HEK293 (cell line): ENCODE results near the gene MRTFB.

Experiments used
- CTCF ChIA-PET: fragments of 350-600 bp; formaldehyde crosslinking; extraction: SDS; loops from one replicate; lab custom pipeline; 2021; ENCODE audit warnings: antibody characterized with exemption; lab: Yijun Ruan, JAX
- POLR2A ChIA-PET: fragments of 300-600 bp; formaldehyde crosslinking; extraction: SDS; loops from one replicate; lab custom pipeline; 2020; ENCODE audit warnings: antibody characterized with exemption, inconsistent platforms; lab: Yijun Ruan, JAX
- H3K27ac ChIP-seq: fragments of 200-500 bp; sonication (Bioruptor generic); 2 replicates; pipeline ENCODE4 v1.5.1; 2014; ENCODE audit warnings: low read depth, low read length, control low read depth, inconsistent platforms; ENCODE audit errors: extremely low read depth
- H3K36me3 ChIP-seq, 2 experiments: fragments of 200-500 bp in 1 of 2; sonication (Bioruptor generic) in 1 of 2; 1 replicate in 1 of 2; 2 replicates in 1 of 2; pipeline ENCODE4 v1.5.1; 2014 to 2017; ENCODE audit warnings: inconsistent platforms in 2 of 2, low read length in 2 of 2; ENCODE audit not compliant: control insufficient read depth in 2 of 2, insufficient read depth in 1 of 2
- H3K4me1 ChIP-seq: fragments of 200-500 bp; sonication (Bioruptor generic); 2 replicates; pipeline ENCODE4 v1.5.1; 2014; ENCODE audit warnings: mild to moderate bottlenecking, low read length, inconsistent platforms; ENCODE audit not compliant: control insufficient read depth, insufficient read depth
- H3K4me3 ChIP-seq: 2 replicates; pipeline ENCODE4 v1.5.1; 2011; ENCODE audit warnings: low read depth, mild to moderate bottlenecking, control low read depth, low read length, moderate library complexity
- H3K9me3 ChIP-seq: fragments of 200-500 bp; sonication (Bioruptor generic); 2 replicates; pipeline ENCODE4 v1.5.1; 2014; ENCODE audit warnings: low read depth, low read length, inconsistent platforms; ENCODE audit not compliant: control insufficient read depth, insufficient read depth
- HIC1 ChIP-seq: fragments of 450-650 bp; formaldehyde crosslinking; IDR thresholded peaks from 2 replicates; pipeline ENCODE4 v1.5.1; 2016; ENCODE audit warnings: missing biosample characterization, missing genetic modification characterization
- HOXA7 ChIP-seq: sonication (generic); formaldehyde crosslinking; IDR thresholded peaks from 2 replicates; pipeline ENCODE4 v1.8.1; 2022; ENCODE audit warnings: missing genetic modification reagents, borderline replicate concordance
- IKZF3 ChIP-seq: fragments of 450-650 bp; IDR thresholded peaks from 2 replicates; pipeline ENCODE4 v1.5.0; 2018; ENCODE audit warnings: missing biosample characterization, mild to moderate bottlenecking, missing genetic modification characterization, moderate library complexity
- MZF1 ChIP-seq: fragments of 450-650 bp; formaldehyde crosslinking; IDR thresholded peaks from 2 replicates; pipeline ENCODE4 v1.5.1; 2017; ENCODE audit warnings: missing biosample characterization, missing genetic modification characterization, borderline replicate concordance
- PBX3 ChIP-seq: sonication (generic); formaldehyde crosslinking; IDR thresholded peaks from 2 replicates; pipeline ENCODE4 v1.8.1; 2022; ENCODE audit warnings: mild to moderate bottlenecking, moderate library complexity, missing genetic modification reagents
- SP7 ChIP-seq: fragments of 450-650 bp; formaldehyde crosslinking; IDR thresholded peaks from 2 replicates; pipeline ENCODE4 v1.5.1; 2016; ENCODE audit warnings: missing biosample characterization, missing genetic modification characterization
- TRIM28 ChIP-seq: IDR thresholded peaks from 2 replicates; pipeline ENCODE4 v1.6.1; 2011; ENCODE audit warnings: low read length, control low read depth, borderline replicate concordance
- ZBTB49 ChIP-seq: fragments of 450-650 bp; formaldehyde crosslinking; IDR thresholded peaks from 2 replicates; pipeline ENCODE4 v1.5.1; 2016; ENCODE audit warnings: missing biosample characterization, missing genetic modification characterization, low read depth
- ZIC2 ChIP-seq: fragments of 450-650 bp; formaldehyde crosslinking; IDR thresholded peaks from 2 replicates; pipeline ENCODE4 v1.5.1; 2016; ENCODE audit warnings: missing biosample characterization, missing genetic modification characterization
- ZNF132 ChIP-seq: fragments of 450-650 bp; formaldehyde crosslinking; IDR thresholded peaks from 2 replicates; pipeline ENCODE4 v1.5.1; 2017; ENCODE audit warnings: missing biosample characterization, missing genetic modification characterization, borderline replicate concordance
- ZNF169 ChIP-seq: fragments of 450-650 bp; formaldehyde crosslinking; IDR thresholded peaks from 2 replicates; pipeline ENCODE4 v1.5.1; 2016; ENCODE audit warnings: missing biosample characterization, missing genetic modification characterization
- ZNF174 ChIP-seq: fragments of 450-650 bp; formaldehyde crosslinking; IDR thresholded peaks from 2 replicates; pipeline ENCODE4 v1.5.0; 2017; ENCODE audit warnings: missing biosample characterization, mild to moderate bottlenecking, missing genetic modification characterization
- ZNF2 ChIP-seq: fragments of 450-650 bp; formaldehyde crosslinking; IDR thresholded peaks from 2 replicates; pipeline ENCODE4 v1.5.1; 2016; ENCODE audit warnings: missing biosample characterization, missing genetic modification characterization
- ZNF214 ChIP-seq: fragments of 450-650 bp; formaldehyde crosslinking; IDR thresholded peaks from 2 replicates; pipeline ENCODE4 v1.5.1; 2017; ENCODE audit warnings: missing biosample characterization, mild to moderate bottlenecking, missing genetic modification characterization, borderline replicate concordance
- ZNF302 ChIP-seq: fragments of 450-650 bp; formaldehyde crosslinking; IDR thresholded peaks from 2 replicates; pipeline ENCODE4 v1.5.1; 2016; ENCODE audit warnings: missing biosample characterization, missing genetic modification characterization, low read depth
- ZNF394 ChIP-seq: fragments of 450-650 bp; formaldehyde crosslinking; IDR thresholded peaks from 2 replicates; pipeline ENCODE4 v1.5.1; 2016; ENCODE audit warnings: missing biosample characterization, missing genetic modification characterization, mild to moderate bottlenecking, moderate library complexity, borderline replicate concordance
- ZNF623 ChIP-seq: fragments of 450-650 bp; formaldehyde crosslinking; IDR thresholded peaks from 2 replicates; pipeline ENCODE4 v1.5.1; 2016; ENCODE audit warnings: missing biosample characterization, missing genetic modification characterization
- ZNF654 ChIP-seq: fragments of 450-650 bp; formaldehyde crosslinking; IDR thresholded peaks from 2 replicates; pipeline ENCODE4 v1.5.1; 2016; ENCODE audit warnings: low read depth, missing biosample characterization, missing genetic modification characterization
- ZNF707 ChIP-seq: fragments of 450-650 bp; formaldehyde crosslinking; IDR thresholded peaks from 2 replicates; pipeline ENCODE4 v1.5.1; 2016; ENCODE audit warnings: missing biosample characterization, missing genetic modification characterization
- TF ChIP-seq, protein P1 (sequence below): fragments of 450-650 bp; formaldehyde crosslinking; IDR thresholded peaks from 2 replicates; pipeline ENCODE4 v1.5.1; 2016; ENCODE audit warnings: missing biosample characterization, missing genetic modification characterization, borderline replicate concordance

The MRTFB gene

DNA sequence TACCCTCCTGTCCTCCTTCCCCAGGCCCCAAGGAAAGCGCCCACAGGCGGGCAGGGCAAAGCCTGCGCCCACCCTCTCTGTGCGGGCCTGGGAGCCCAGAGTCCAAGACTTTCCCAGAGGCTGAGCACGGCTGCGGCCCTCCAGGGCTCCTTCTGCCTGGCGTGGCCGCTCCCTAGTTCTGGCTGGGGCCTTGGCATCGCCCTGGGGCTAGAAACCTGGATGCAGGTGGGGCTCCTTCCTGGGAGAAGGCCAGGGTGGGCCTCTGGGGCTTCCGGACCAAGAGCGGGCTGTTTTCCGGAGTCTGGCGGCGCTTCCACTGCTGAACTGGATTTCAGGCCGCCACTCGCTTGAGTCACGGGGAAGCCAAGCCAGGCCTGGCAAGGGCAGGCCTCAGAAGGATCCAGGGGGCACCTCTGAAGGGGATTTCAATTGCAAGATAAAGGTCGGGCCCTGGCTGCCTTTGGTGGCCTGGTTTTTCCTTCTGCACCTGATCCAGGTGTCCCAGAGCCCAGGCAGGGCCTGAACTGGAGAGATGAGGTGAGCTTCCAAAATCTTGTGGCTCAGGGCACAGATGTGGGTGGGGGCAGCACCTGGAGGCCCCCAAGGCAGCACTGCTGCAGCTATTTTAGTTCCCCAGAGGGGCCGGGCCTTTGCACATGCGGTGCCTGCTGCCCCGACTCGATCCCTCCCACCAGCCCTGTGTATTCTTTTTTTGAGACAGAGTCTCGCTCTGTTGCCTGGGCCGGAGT, 227.4 kb downstream of the MRTFB start:
- peaks cover 3% of the 10 kb centered on the region; the same call in 1 of the 2 replicates for H3K4me1 ChIP-seq
- TF ChIP-seq ZNF169 (tag by site-specific recombination) (no peak), ZNF623 (peak; percentile 30)
- H3K9me3 ChIP-seq, result no peaks in the 10 kb centered on the region
- no peak overlapping the region for H3K27ac ChIP-seq
- POLR2A ChIA-PET, result interaction anchor here (1.1 kb wide), 1 partner anchor 13 kb away, joined by 3 read pairs; no protein-coding TSS in a partner anchor
- CTCF ChIA-PET, result interaction anchor here (0.7 kb wide), 1 partner anchor 16 kb away, joined by 3 read pairs; no protein-coding TSS in a partner anchor
- no peak overlapping the region for H3K4me3 ChIP-seq
- H3K36me3 ChIP-seq, result no peaks in the 10 kb centered on the region

DNA sequence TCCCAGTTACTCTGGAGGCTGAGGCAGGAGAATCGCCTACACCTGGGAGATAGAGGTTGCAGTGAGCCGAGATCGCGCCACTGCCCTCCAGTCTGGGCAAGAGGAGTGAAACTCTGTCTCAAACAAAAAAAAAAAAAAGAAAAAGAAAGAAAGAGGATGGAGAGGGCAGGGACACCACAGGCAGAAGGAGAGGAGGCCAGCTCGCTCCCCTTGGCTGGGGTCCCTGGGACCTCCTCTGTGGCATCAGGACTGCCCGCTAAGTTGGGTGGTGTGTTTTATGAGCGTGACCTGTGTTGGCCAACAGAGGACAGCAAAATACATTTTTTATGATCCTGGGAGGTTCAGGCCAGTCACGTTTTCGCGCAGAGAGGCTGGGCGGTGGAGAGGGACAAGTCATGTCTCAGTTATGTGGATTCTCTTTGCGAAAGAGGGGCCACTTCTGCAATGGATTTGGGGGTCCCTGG, 229.6 kb downstream of the MRTFB start:
- POLR2A ChIA-PET, result interaction anchor here (0.7 to 1.4 kb wide), 2 partner anchors 15 to 54 kb away, joined by 4 to 5 read pairs; no protein-coding TSS in a partner anchor
- Histone ChIP-seq H3K36me3 (no peaks in the 10 kb centered on the region), H3K4me1 (peaks cover 3% of the 10 kb centered on the region; the same call in 1 of the 2 replicates), H3K4me3 (no peak overlapping the region), H3K27ac (no peak overlapping the region; the same call in 1 of the 2 replicates), H3K9me3 (no peaks in the 10 kb centered on the region)
- CTCF ChIA-PET, result interaction anchor here (0.7 to 2.9 kb wide), 6 partner anchors 10 to 377 kb away, joined by 3 to 29 read pairs (median 4); no protein-coding TSS in a partner anchor
- no peak for TF ChIP-seq ZNF623
- 0 out of 2 replicates have a peak, but pooled peaks have one; percentile 34 for TF ChIP-seq ZNF2 (tag by site-specific recombination)
- TF ChIP-seq ZNF132 (tag by site-specific recombination), result no peak
- TF ChIP-seq, protein P1, sequence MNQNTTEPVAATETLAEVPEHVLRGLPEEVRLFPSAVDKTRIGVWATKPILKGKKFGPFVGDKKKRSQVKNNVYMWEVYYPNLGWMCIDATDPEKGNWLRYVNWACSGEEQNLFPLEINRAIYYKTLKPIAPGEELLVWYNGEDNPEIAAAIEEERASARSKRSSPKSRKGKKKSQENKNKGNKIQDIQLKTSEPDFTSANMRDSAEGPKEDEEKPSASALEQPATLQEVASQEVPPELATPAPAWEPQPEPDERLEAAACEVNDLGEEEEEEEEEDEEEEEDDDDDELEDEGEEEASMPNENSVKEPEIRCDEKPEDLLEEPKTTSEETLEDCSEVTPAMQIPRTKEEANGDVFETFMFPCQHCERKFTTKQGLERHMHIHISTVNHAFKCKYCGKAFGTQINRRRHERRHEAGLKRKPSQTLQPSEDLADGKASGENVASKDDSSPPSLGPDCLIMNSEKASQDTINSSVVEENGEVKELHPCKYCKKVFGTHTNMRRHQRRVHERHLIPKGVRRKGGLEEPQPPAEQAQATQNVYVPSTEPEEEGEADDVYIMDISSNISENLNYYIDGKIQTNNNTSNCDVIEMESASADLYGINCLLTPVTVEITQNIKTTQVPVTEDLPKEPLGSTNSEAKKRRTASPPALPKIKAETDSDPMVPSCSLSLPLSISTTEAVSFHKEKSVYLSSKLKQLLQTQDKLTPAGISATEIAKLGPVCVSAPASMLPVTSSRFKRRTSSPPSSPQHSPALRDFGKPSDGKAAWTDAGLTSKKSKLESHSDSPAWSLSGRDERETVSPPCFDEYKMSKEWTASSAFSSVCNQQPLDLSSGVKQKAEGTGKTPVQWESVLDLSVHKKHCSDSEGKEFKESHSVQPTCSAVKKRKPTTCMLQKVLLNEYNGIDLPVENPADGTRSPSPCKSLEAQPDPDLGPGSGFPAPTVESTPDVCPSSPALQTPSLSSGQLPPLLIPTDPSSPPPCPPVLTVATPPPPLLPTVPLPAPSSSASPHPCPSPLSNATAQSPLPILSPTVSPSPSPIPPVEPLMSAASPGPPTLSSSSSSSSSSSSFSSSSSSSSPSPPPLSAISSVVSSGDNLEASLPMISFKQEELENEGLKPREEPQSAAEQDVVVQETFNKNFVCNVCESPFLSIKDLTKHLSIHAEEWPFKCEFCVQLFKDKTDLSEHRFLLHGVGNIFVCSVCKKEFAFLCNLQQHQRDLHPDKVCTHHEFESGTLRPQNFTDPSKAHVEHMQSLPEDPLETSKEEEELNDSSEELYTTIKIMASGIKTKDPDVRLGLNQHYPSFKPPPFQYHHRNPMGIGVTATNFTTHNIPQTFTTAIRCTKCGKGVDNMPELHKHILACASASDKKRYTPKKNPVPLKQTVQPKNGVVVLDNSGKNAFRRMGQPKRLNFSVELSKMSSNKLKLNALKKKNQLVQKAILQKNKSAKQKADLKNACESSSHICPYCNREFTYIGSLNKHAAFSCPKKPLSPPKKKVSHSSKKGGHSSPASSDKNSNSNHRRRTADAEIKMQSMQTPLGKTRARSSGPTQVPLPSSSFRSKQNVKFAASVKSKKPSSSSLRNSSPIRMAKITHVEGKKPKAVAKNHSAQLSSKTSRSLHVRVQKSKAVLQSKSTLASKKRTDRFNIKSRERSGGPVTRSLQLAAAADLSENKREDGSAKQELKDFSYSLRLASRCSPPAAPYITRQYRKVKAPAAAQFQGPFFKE, result no peak
- no peak for TF ChIP-seq ZNF302
- no peak for TF ChIP-seq IKZF3 (tag by site-specific recombination)
- no peak for TF ChIP-seq ZBTB49 (tag by site-specific recombination)
- 0 out of 2 replicates have a peak, but pooled peaks have one; percentile 14 for TF ChIP-seq SP7 (tag by site-specific recombination)
- peak; percentile 79 for TF ChIP-seq ZNF654 (tag by site-specific recombination)
- no peak for TF ChIP-seq PBX3
- TF ChIP-seq ZIC2 (tag by site-specific recombination), result peak; percentile 31; the same call in 1 of the 2 replicates
- TF ChIP-seq ZNF174 (tag by site-specific recombination), result no peak
- no peak for TF ChIP-seq TRIM28
- TF ChIP-seq HOXA7 (CRISPR knock-in tag), result no peak
- peak; percentile 66; the same call in 1 of the 2 replicates for TF ChIP-seq HIC1 (tag by site-specific recombination)
- TF ChIP-seq MZF1 (tag by site-specific recombination), result no peak
- no peak for TF ChIP-seq ZNF214 (tag by site-specific recombination)
- no peak for TF ChIP-seq ZNF707 (tag by site-specific recombination)
- no peak for TF ChIP-seq ZNF394
